HG03575 (cell line): ENCODE results near the gene OLFML2B.

Experiments
- ATAC-seq: cut with Tn5 transposase; IDR thresholded peaks from one replicate; pipeline ENCODE4 v1.9.1; 2021; ENCODE audit not compliant: unreplicated experiment, insufficient number of reproducible peaks, low FRiP score; ENCODE audit errors: extremely low read depth

OLFML2B gene

DNA sequence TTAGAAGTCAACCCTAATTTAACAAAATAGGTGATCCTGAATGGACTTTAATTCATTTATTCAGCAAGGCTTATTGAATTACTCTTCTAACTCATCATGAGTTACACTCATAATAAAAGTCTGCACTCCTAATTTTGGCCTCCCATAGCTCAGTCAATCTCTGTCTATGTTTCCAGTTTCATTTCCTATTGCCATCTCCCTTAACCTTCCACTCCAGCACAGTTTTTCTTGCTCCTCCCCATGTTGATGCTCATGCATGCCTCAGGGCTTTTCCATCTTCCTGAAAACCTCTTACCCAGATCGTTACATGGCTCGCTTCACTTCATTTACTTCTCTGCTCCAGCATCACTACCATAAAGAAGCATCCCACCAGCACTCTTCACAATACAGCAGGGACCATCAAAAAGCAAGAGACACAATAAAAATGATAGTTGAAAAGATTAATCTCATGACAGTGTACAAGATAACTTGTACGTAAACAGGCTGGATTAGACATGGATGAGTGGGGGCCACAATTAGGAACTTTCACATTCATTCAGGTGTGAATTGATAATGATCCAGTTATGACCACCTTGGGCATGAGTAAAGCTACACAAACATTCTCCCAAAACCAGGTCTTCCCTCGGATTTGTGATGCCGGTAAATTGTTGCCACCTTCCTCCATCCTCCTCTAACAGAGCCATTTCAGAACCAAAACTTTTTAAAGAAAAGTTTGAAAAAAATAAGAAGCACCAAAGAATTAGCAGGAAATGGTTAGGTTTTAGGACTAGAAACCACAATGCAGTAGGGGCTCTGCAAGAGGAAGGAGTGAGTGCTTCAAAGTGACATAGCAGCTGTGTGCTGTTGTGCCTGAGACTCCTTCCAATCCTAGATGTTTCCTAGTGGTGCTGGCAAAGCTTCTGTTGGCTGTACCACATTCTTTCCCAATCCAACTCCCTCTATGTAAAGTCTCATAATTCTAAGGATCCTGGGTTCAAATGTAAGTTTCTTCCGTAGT lies 89.8 kb downstream of the OLFML2B start:
- ATAC-seq: no peak
